OCI-LY1 (cell line): Measurements from ENCODE around the gene RAB13.

Experiments used
- CTCF ChIP-seq: fragments of 200-600 bp; sonication (generic), shearing (Covaris generic); IDR thresholded peaks from 2 replicates; pipeline ENCODE4 v1.5.1; 2017; ENCODE audit warnings: mild to moderate bottlenecking, antibody characterized with exemption, low read length, moderate library complexity, mixed read lengths
- EZH2 ChIP-seq: fragments of 200-600 bp; sonication (generic), shearing (Covaris generic); IDR thresholded peaks from 2 replicates; pipeline ENCODE4 v1.8.0; 2017; ENCODE audit warnings: borderline replicate concordance, mixed run types, mild to moderate bottlenecking, antibody characterized with exemption, low read length, moderate library complexity, mixed read lengths

- no peak for TF ChIP-seq CTCF
- TF ChIP-seq EZH2, result no peak
These were observed 40.1 kb downstream of the RAB13 start for GRCh38 chr1:153945795-153946621.
